Stomach (tissue), 4 donors: Measurements from ENCODE around the gene CCDC124.

Source experiments
- CTCF ChIP-seq, 7 experiments: fragments of 450-650 bp in 4 of 7; fragments of 200-600 bp in 3 of 7; sonication (generic) in 3 of 7; IDR thresholded peaks; one replicate each; pipeline ENCODE4 v1.5.1; 2016 to 2019; ENCODE audit warnings: antibody characterized with exemption in 7 of 7, control low read depth in 2 of 7, mild to moderate bottlenecking in 1 of 7
- POLR2A ChIP-seq, 4 donors: fragments of 450-650 bp; IDR thresholded peaks; one replicate each; pipeline ENCODE4 v1.6.1; 2016; ENCODE audit warnings: antibody characterized with exemption in 4 of 4, control low read depth in 2 of 4, mild to moderate bottlenecking in 1 of 4, moderate library complexity in 1 of 4

GRCh38 chr19:17951157-17951989 is 18.6 kb downstream of the CCDC124 start:
- TF ChIP-seq CTCF (IDR thresholded peaks at IDR 0.05) = no peak
- TF ChIP-seq POLR2A (IDR thresholded peaks at IDR 0.05) = no peak
